HG02840 (cell line): Measurements from ENCODE around the gene RGMB.

Experiments
- ATAC-seq: cut with Tn5 transposase; IDR thresholded peaks from one replicate; pipeline ENCODE4 v1.9.1; 2021; ENCODE audit warnings: mild to moderate bottlenecking, moderate library complexity, moderate number of reproducible peaks; ENCODE audit not compliant: unreplicated experiment, low FRiP score

Gene RGMB

GRCh38 chr5:98784411-98784810, 10.9 kb downstream of the RGMB start:
- no peak for ATAC-seq

- no peak for ATAC-seq
Measured at GRCh38 chr5:98785244-98785643, 11.8 kb downstream of the RGMB start.

DNA sequence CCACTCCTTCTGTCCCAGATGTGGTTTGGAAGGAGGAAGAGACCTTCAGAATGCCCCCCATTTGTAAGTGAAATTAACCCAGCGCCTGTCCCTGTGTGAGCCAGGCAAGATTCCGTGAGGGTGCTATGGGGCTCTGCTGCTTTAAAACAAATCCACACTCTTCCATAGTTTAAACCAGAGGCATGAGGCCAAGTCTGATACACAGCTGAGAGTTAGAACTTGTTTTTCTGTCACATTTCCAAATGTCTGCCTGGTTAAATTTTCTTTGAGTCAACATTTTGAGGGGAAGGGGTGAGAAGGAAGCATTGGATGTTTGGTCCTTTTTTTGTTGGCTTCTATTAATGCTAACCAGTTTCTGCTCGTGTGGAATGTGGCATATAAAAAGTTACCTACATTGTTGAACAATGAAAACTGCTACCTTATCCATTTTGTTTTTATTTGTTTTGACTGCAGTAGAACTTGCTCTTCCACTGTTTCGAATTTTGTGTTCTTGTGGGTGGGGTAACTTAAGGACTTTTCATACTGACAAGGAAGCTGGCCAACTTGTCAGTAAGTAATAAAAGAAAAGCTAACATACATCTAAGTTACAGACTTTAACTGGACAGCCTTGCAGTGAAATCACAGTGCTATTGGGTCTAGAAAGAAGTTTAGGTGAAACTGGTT, 12.9 kb downstream of the RGMB start:
- ATAC-seq: no peak

DNA sequence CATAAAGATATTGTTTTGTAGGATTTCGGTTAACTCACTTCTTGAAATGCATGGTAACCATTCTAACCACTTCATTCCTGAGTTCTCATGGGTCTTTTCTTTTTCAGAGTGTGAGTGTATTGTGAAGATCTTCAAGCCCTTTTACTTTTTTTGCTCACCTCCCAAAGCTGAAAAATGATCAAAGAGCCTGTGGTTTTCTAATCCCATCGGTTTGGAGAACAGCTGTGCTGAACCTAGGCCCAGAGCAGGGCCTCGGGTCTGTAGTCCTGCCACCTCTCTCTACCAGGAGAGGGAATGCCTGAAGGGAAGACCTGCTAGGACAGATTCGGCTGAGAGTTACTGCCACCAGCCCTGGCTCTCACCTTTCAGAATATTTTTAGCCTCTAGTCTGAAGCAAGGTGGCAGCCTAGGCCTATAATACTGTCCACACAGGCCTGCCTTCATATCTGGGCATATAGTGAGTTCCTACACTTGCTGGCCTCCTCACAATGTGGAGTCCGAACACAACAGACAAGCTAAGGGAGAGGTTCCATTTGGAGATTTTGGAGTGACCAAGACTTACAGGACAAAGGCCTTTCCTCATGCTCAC, 13.8 kb downstream of the RGMB start:
- ATAC-seq: no peak

GRCh38 chr5:98789029-98789428, 15.6 kb downstream of the RGMB start:
- ATAC-seq: no peak

DNA sequence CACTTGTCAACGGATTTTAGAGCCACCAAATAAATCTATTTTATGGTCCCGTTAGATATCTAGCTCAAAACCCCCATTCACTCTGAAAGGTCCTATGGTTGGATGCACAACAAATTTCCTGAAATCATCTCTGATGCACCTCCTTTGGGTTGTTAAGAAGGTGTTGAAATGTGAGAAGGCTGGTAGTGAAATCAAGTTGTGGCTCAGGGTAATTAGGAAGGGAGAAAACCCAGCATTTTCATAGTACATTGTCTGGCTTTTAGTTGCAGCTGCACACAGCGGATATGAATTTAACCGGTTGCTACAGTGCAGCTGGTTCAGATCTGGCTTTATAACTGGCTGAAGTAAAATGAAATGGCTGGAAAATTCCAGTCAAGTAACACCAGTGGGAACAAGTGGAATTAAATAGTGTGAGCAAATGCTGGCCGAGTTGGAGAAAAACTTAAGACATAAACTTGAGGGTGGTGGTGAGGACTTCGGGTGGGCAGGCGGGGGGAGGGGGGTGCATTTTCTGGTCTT, 17.6 kb downstream of the RGMB start:
- no peak for ATAC-seq

DNA sequence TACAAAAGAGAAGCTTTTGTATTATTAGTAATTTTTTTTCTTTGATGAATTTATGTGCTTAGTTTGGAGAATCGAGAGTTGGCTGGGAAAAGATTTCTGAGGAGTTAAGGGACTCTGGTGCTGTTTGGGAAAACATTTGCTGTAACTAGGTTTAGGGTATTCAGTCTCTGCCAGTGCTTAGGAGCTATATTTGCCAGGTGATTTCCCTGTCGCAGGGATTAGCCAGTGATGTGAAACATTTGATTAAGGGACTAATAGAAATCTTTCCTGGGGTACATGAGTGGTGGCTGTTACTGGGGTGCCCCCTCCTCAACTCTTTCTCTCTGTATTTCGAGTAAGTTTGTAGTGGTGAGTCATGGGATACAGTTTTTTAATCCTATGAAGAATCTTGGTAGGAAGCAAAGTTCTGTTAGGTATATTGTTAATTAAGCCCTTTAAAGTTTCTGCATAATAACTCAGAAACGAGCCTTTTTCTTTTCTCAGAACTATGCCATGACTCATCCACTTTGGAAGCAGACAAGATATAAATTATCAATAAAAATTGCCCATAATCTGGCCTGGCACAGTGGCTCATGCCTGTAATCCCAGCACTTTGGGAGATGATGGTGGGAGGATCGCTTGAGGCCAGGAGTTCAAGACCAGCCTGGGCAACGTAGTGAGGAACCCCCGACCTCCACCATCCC, 18.6 kb downstream of the RGMB start:
- no peak for ATAC-seq

- no peak for ATAC-seq
Measured at GRCh38 chr5:98793223-98793622, 19.8 kb downstream of the RGMB start.

- ATAC-seq: no peak
Measured at GRCh38 chr5:98794001-98794400, 20.5 kb downstream of the RGMB start.

- no peak for ATAC-seq
Measured at GRCh38 chr5:98794414-98795080, 21.1 kb downstream of the RGMB start.

- ATAC-seq: no peak
Measured at GRCh38 chr5:98795243-98795642, 21.8 kb downstream of the RGMB start.

GRCh38 chr5:98796197-98796972, 22.9 kb downstream of the RGMB start:
- ATAC-seq: no peak

DNA sequence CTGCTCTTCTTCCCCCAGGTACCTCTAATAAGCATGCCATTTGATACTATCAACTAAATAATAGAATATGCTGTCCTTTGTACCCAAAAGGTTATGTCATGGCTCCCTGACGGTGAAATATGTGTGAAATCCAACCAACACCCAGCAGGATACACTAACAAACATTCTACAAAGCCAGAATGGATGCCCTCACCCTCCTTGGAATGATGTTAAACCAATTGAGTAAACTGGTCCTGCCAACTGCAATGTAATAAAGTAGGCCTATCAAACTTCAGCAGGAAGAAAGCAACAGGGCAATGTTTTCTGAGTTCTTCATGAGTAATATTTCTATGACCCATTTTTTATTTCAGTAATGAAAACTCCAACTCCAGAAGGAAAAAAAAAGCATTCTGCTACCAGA, 24.9 kb downstream of the RGMB start:
- ATAC-seq: no peak

DNA sequence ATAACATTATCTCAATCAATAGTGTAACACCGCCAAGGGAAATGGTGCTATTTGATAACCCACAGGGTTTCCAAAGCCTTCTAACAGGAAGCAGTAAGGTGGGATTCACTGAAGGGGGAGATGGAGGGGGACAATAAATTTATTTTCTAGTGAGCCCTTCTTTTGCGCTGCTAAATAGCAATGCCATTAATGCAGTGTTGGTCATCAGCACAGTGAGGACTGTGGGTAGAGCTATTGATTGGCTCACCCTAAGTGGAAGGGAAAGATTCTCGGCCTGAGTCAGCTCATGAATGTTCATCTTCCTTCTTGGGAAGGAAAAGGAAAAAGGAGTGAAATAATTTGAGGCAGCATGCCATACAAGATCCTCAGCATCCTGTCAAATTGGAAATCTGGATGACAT, 25.4 kb downstream of the RGMB start:
- ATAC-seq: no peak

DNA sequence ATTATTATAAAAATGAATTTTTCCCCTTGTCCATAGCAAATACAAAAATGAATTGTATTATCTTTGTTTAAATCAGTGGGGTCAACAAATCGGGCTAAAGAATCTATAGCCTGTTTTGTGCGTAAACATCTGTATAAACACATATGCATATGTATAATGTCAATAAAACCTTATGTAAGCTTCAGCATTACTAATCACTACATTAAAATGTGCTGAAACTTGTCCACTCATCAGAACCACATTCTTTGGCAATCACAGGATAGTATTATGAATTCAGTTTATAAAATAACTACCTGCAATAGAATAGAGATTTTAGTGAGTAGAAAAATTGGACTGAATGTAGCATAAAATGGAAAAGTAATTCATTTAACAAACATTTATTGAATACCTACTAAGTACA, 30.6 kb downstream of the RGMB start:
- ATAC-seq: no peak

DNA sequence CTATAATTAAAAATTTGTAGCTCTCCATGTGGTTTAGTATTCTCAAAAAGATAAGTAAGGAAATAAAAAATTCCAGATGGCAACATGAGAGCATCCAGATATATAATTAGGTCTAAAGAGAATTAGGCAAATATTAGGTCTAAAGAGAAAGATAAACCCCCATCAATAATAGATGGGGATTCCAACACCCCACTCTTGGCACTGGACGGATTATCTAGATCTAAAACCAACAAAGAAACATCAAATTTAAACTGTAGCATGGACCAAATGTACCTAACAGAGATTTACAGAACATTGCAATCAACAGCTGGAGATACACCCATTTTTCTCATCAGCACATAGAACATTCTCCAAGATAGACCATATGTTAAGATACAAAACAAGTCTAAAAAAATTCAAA, 31.6 kb downstream of the RGMB start:
- no peak for ATAC-seq

GRCh38 chr5:98807806-98808205, 34.3 kb downstream of the RGMB start:
- no peak for ATAC-seq

DNA sequence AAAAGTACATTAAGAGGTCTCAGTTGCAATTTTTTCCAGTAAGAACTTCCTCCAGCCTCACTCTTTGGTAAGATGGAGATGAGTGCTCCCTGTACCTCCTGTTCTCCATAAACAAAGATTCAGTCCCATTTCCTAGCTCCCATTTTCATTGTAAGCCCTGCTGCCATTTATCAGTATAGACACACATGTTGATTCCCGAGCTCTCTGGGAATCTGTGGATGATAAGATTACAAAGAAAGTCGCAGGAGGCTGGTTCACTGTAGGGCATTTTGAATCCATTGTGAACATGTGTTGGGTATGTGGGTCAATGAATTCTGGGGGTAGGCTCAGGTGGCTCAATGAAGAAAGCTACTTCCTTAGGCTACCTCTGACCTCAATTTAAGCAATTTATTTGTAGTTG, 36.7 kb downstream of the RGMB start:
- no peak for ATAC-seq

- no peak for ATAC-seq
Measured at GRCh38 chr5:98813755-98814154, 40.3 kb downstream of the RGMB start.

GRCh38 chr5:98816582-98817222, 43.2 kb downstream of the RGMB start:
- ATAC-seq: no peak
